GM19238 (cell line): ENCODE data around the gene OR4N5.
"Not testable (repeated sequence)": the region's sequence is repeated elsewhere in the genome, so short reads cannot be mapped to it uniquely, and the experiment has no call there.

Source experiments
- DNase-seq: peaks from one replicate; pipeline ENCODE4 v3.0.0; 2011; ENCODE audit warnings: low spot score; ENCODE audit not compliant: insufficient read length

The OR4N5 gene

GRCh38 chr14:20138520-20138919 is at the start of gene OR4N5:
TSS of gene OR4N5 (plus strand) at chr14:20138820. CDS start at chr14:20143736, 4,916 bp downstream.
- no peak for DNase-seq

GRCh38 chr14:20092050-20092449 is 46.6 kb upstream of the OR4N5 start:
- no peak for DNase-seq

- DNase-seq: no peak
Measured at GRCh38 chr14:20093442-20093841, 45.2 kb upstream of the OR4N5 start.

- DNase-seq: not testable (repeated sequence)
Measured at GRCh38 chr14:20098926-20099770, 39.5 kb upstream of the OR4N5 start.

GRCh38 chr14:20110438-20110837 is 28.2 kb upstream of the OR4N5 start, which contains the start of gene OR4K17:
TSS of gene OR4K17 (plus strand) at chr14:20110739. CDS start at chr14:20117500, 6,761 bp downstream.
- DNase-seq: no peak

GRCh38 chr14:20112321-20112720 is 26.3 kb upstream of the OR4N5 start:
- no peak for DNase-seq

GRCh38 chr14:20116748-20117147 is 21.9 kb upstream of the OR4N5 start:
- no peak for DNase-seq

- no peak for DNase-seq
Measured at GRCh38 chr14:20118795-20119194, 19.8 kb upstream of the OR4N5 start.

GRCh38 chr14:20143911-20144310 is 5.3 kb downstream of the OR4N5 start:
- no peak for DNase-seq

GRCh38 chr14:20144820-20145219 is 6.2 kb downstream of the OR4N5 start:
- no peak for DNase-seq

GRCh38 chr14:20164462-20164861 is 25.8 kb downstream of the OR4N5 start:
- DNase-seq: no peak

- no peak for DNase-seq
Measured at GRCh38 chr14:20167091-20167490, 28.5 kb downstream of the OR4N5 start.

- not testable (repeated sequence) for DNase-seq
Measured at GRCh38 chr14:20169852-20170251, 31.2 kb downstream of the OR4N5 start.

- DNase-seq: not testable (repeated sequence)
Measured at GRCh38 chr14:20174205-20174604, 35.6 kb downstream of the OR4N5 start.

- no peak for DNase-seq
Measured at GRCh38 chr14:20176330-20176729, 37.7 kb downstream of the OR4N5 start.

GRCh38 chr14:20177433-20177974 is 38.9 kb downstream of the OR4N5 start:
- DNase-seq: no peak

- no peak for DNase-seq
Measured at GRCh38 chr14:20179218-20179617, 40.6 kb downstream of the OR4N5 start.

GRCh38 chr14:20179880-20180279 is 41.3 kb downstream of the OR4N5 start:
- DNase-seq: no peak

GRCh38 chr14:20180486-20180885 is 41.9 kb downstream of the OR4N5 start:
- DNase-seq: no peak

- no peak for DNase-seq
Measured at GRCh38 chr14:20184181-20184580, 45.6 kb downstream of the OR4N5 start.

- DNase-seq: no peak
Measured at GRCh38 chr14:20190596-20190995, 52.0 kb downstream of the OR4N5 start, which contains the start of gene OR11G2. TSS of gene OR11G2 (plus strand) at chr14:20190896. CDS start at chr14:20197438, 6,542 bp downstream.

GRCh38 chr14:20191396-20191795 is 52.8 kb downstream of the OR4N5 start:
- DNase-seq: no peak

- DNase-seq: no peak
Measured at GRCh38 chr14:20194101-20194500, 55.5 kb downstream of the OR4N5 start.
